AG04450 (cell line): ENCODE measurements around the gene SEH1L. TPM values are rescaled to one million over a fixed set of nuclear protein-coding genes. Genes with fewer than 3 reads are reported as not detected.

Source experiments
- CTCF ChIA-PET: fragments of 300-600, 350-600 bp; formaldehyde crosslinking; extraction: SDS; loops from one replicate; lab custom pipeline; 2022; ENCODE audit warnings: antibody characterized with exemption, inconsistent platforms; lab: Charles Lee
- POLR2A ChIA-PET: fragments of 350-600 bp; formaldehyde crosslinking; extraction: SDS; loops from one replicate; lab custom pipeline; 2021; ENCODE audit warnings: antibody characterized with exemption, inconsistent platforms; lab: Yijun Ruan, JAX
- DNase-seq: peaks from one replicate; pipeline ENCODE4 v3.0.0-alpha.2; 2011; ENCODE audit warnings: low read depth, low spot score
- H3K27ac ChIP-seq: one replicate; pipeline ENCODE4 v1.5.1; 2012; ENCODE audit warnings: low read depth, low read length, control low read depth
- H3K27me3 ChIP-seq: one replicate; pipeline ENCODE4 v1.6.0; 2012; ENCODE audit warnings: low read length; ENCODE audit not compliant: control insufficient read depth, insufficient read depth
- H3K4me3 ChIP-seq: 2 replicates; pipeline ENCODE4 v1.5.1; 2011; ENCODE audit warnings: mild to moderate bottlenecking, low read depth, low read length, control low read depth
- H3K9me3 ChIP-seq: 2 replicates; pipeline ENCODE4 v1.5.1; 2012; ENCODE audit warnings: low read length; ENCODE audit not compliant: control insufficient read depth, insufficient read depth
- CTCF ChIP-seq: IDR thresholded peaks from 2 replicates; pipeline ENCODE4 v1.5.1; 2011; ENCODE audit warnings: low read depth, low read length, control low read depth, inconsistent platforms
- polyA plus RNA-seq: library from polyadenylated mRNA; depleted of rRNA; stranded (reverse); fragments of >200 nt; gene quantifications from 2 replicates; pipeline ENCODE4 v1.2.3, GENCODE V29; 2011

The SEH1L gene
- polyA plus RNA-seq, 1 experiment: 54.6 TPM

- Histone ChIP-seq H3K27me3 (no peaks in the 10 kb centered on the region), H3K9me3 (no peaks in the 10 kb centered on the region), H3K4me3 (no peak overlapping the region), H3K27ac (no peak overlapping the region)
- CTCF ChIA-PET: interaction anchor here (0.6 to 3.6 kb wide), 7 partner anchors 9 to 157 kb away, joined by 3 to 19 read pairs (median 4); no protein-coding TSS in a partner anchor
- DNase-seq: no peak
- POLR2A ChIA-PET: no interaction called here
- TF ChIP-seq CTCF: no peak
These were observed 56.6 kb downstream of the SEH1L start for GRCh38 chr18:13004396-13004795.

DNA sequence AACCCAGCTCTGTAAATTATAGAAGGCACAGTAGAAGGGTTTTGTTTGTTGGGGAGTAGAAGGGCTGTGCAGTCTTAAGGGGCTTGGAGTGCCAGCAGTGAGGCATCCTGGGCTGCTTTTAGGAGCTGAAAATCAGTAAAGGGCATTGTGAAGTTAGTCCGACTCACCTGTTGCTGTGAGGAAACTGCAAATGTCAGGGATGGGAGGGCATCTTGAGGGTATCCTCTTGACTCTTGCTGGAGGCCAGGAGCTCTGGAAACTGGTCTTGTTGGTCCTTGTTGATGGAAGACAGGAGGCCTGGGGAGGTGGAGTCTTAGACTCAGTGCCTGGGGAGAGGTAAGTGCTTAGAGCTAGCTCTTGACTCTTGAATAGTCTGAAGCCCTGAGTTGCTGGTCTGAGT is 57.5 kb downstream of the SEH1L start:
- H3K9me3 ChIP-seq: no peaks in the 10 kb centered on the region
- CTCF ChIA-PET: interaction anchor here (0.9 to 3.6 kb wide), 2 partner anchors 33 to 154 kb away, joined by 3 to 19 read pairs; no protein-coding TSS in a partner anchor
- DNase-seq: no peak
- H3K27me3 ChIP-seq: no peaks in the 10 kb centered on the region
- no peak overlapping the region for H3K27ac ChIP-seq
- H3K4me3 ChIP-seq: no peak overlapping the region
- TF ChIP-seq CTCF: no peak
- POLR2A ChIA-PET: no interaction called here

DNA sequence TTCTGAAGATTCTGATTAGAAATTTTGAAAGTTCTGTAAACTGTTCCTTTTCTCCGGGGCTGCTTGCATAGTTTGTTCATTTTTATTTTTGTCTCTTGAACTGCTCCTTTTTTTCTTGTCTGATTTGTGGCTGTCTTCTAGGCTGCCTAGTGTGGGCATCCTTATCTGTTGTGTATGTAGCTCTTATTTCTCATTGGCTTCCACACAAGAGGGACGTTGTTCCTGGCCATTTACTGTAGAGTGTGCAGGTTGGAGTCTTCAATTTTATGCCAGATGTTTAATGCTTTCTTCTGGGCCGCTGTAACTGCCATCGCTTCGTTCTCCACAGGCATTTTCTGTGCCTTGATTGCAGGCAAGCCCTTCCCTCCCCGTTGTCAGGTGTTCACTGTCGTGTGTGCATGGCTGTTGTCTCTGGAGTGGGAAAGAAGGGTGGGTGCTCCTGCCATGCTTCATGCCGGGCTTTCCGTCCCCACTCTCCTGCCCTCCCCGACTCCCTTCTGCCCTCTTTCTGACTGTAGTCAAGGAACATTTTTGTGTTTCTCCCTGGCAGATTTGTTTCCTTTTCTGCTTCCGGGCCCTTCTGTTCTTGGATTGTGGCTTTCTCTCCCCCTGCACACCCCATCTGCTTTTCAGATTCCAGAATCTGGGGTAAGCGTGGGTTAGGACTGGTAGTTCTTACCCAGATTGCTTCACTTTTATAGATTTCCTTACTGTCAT is 58.9 kb downstream of the SEH1L start:
- Histone ChIP-seq H3K27me3 (no peaks in the 10 kb centered on the region), H3K27ac (no peak overlapping the region), H3K9me3 (no peaks in the 10 kb centered on the region), H3K4me3 (no peak overlapping the region)
- DNase-seq: no peak
- CTCF ChIA-PET: interaction anchor here (1.0 to 3.6 kb wide), 2 partner anchors 152 to 153 kb away, joined by 3 to 19 read pairs; no protein-coding TSS in a partner anchor
- POLR2A ChIA-PET: no interaction called here
- no peak for TF ChIP-seq CTCF

DNA sequence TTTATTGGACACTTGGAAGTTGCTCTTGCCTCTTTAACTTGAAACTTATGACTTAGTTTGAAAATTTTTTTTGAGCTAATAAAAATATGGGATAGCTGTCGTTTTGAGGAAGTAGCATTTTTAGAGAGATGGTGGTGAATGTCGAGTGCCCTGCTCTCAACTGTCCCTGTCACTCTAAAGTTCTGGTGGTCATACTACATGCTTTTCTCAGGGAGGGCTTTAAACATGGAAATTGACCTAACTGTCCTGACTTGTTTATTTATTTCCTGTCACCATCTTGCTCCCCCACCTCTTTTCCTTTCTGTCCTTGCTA is 59.4 kb downstream of the SEH1L start:
- CTCF ChIA-PET: interaction anchor here (0.7 to 3.6 kb wide), 3 partner anchors 9 to 153 kb away, joined by 3 to 19 read pairs (median 3); no protein-coding TSS in a partner anchor
- Histone ChIP-seq H3K4me3 (no peak overlapping the region), H3K9me3 (no peaks in the 10 kb centered on the region), H3K27me3 (no peaks in the 10 kb centered on the region), H3K27ac (no peak overlapping the region)
- POLR2A ChIA-PET: no interaction called here
- no peak for DNase-seq
- no peak for TF ChIP-seq CTCF

DNA sequence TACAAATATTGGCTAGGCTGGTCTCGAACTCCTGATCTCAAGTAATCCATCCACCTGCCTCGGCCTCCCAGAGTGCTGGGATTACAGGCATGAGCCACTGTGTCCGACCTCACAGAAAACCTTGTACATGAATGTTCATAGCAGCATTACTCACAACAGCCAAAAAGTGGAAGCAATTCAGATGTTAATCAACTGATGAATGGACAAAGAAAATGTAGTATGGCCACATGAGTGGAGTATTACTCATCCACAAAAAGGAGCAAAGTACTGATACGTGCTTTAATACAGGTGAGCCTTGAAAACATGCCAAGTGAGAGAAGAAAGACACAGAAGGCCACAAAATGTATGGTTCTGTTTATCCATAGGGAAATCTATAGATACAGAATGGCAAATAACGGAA is 63.9 kb downstream of the SEH1L start:
- CTCF ChIA-PET: no interaction called here
- POLR2A ChIA-PET: no interaction called here
- Histone ChIP-seq H3K27ac (no peak overlapping the region), H3K27me3 (no peaks in the 10 kb centered on the region), H3K4me3 (no peak overlapping the region), H3K9me3 (no peaks in the 10 kb centered on the region)
- TF ChIP-seq CTCF: no peak
- DNase-seq: no peak
